Sigmoid colon (tissue), 7 donors: Measurements from ENCODE around the gene NEMP1. TPM values are rescaled to one million over a fixed set of nuclear protein-coding genes. Genes with fewer than 3 reads are reported as not detected.
A peak's percentile ranks its signal among the peaks of the same experiment; 100 is the strongest.

Experiments
- DNase-seq: peaks from one replicate; pipeline ENCODE4 v3.0.0-alpha.2; 2019
- H3K27ac ChIP-seq, 4 donors: fragments of 200-600 bp; sonication (generic); one replicate each; pipeline ENCODE4 v1.5.1; 2016 to 2019; ENCODE audit warnings: mild to moderate bottlenecking in 1 of 4
- H3K27me3 ChIP-seq, 3 donors: fragments of 200-600 bp; sonication (generic); one replicate each; pipeline ENCODE4 v1.5.1; 2019; ENCODE audit warnings: mild to moderate bottlenecking in 1 of 3
- H3K36me3 ChIP-seq, 4 donors: fragments of 200-600 bp; sonication (generic); one replicate each; pipeline ENCODE4 v1.5.1; 2016 to 2019
- H3K4me1 ChIP-seq, 4 donors: fragments of 200-600 bp; sonication (generic); one replicate each; pipeline ENCODE4 v1.5.1; 2017 to 2019
- H3K4me3 ChIP-seq, 4 donors: fragments of 200-600 bp; sonication (generic); one replicate each; pipeline ENCODE4 v1.5.1; 2017 to 2019; ENCODE audit warnings: mild to moderate bottlenecking in 2 of 4, moderate library complexity in 1 of 4
- H3K9me3 ChIP-seq, 4 donors: fragments of 200-600 bp in 3 of 4; sonication (generic) in 3 of 4; one replicate each; pipeline versions ENCODE4 v1.5.1 to v1.6.1; 2013 to 2019
- CTCF ChIP-seq, 4 experiments: fragments of 450-650 bp in 3 of 4; fragments of 200-600 bp in 1 of 4; IDR thresholded peaks; one replicate each; pipeline ENCODE4 v1.5.1; 2016 to 2019; ENCODE audit warnings: antibody characterized with exemption in 4 of 4, mild to moderate bottlenecking in 3 of 4, moderate library complexity in 2 of 4
- EP300 ChIP-seq, 4 donors: sonication (generic); formaldehyde crosslinking; IDR thresholded peaks; one replicate each; pipeline ENCODE4 v1.6.1; 2017; ENCODE audit warnings: antibody characterized with exemption in 4 of 4
- POLR2A ChIP-seq, 2 donors: fragments of 450-650 bp; IDR thresholded peaks; one replicate each; pipeline ENCODE4 v1.6.1; 2016; ENCODE audit warnings: antibody characterized with exemption in 2 of 2, mild to moderate bottlenecking in 2 of 2, moderate library complexity in 2 of 2
- POLR2AphosphoS5 ChIP-seq, 4 donors: sonication (generic); formaldehyde crosslinking; IDR thresholded peaks; one replicate each; pipeline ENCODE4 v1.6.1; 2017; ENCODE audit warnings: antibody characterized with exemption in 4 of 4
- WGBS, 2 donors: extraction: QIAGEN DNeasy Blood & Tissue Kit; methylation state at CpG; one replicate each; pipeline ENCODE4 v1.1.7; 2013; 5-methylcytosine and 5-hydroxymethylcytosine counted together
- intact Hi-C: fragments of 100-400 bp; cut with DNase I; formaldehyde crosslinking; loops from one replicate; pipeline ENCODE4 v1.15.1; 2023
- polyA plus RNA-seq, 3 donors: library from polyadenylated mRNA; stranded (reverse); fragments of 200-250 nt; gene quantifications; one replicate each; pipeline ENCODE4 v1.2.3, GENCODE V29; 2013
- total RNA-seq, 4 donors: library from RNA; depleted of rRNA; stranded (reverse); fragments of >200 nt; gene quantifications; one replicate each; pipeline ENCODE4 v1.1.0, GENCODE V29; 2016
- donor health status: healthy with polysubstance abuse.
- donor health status: Bipolar disorder and iron deficiency.
- donor health status: healthy.

The NEMP1 gene
- total and polyA plus RNA-seq, 7 donors = 0.60 to 13.6 (median 11.5) TPM

- no peaks in the 10 kb centered on the region for H3K4me1 ChIP-seq
- no peaks in the 10 kb centered on the region for H3K36me3 ChIP-seq
- no peaks in the 10 kb centered on the region for H3K27me3 ChIP-seq
- TF ChIP-seq POLR2AphosphoS5 (IDR thresholded peaks at IDR 0.05) (no peak), POLR2A (IDR thresholded peaks at IDR 0.05) (no peak), EP300 (IDR thresholded peaks at IDR 0.05) (no peak), CTCF (IDR thresholded peaks at IDR 0.05) (no peak)
- no peak overlapping the region for H3K4me3 ChIP-seq
- H3K9me3 ChIP-seq = no peaks in the 10 kb centered on the region
- no peak for DNase-seq
- 84 to 87% methylated on average over 9 of the region's 9 CpGs for WGBS, 2 donors
- intact Hi-C loops = no loop called here
- no peak overlapping the region for H3K27ac ChIP-seq
Observed at GRCh38 chr12:57039016-57039798, 39.4 kb downstream of the NEMP1 start.

GRCh38 chr12:57037264-57037663 lies 41.3 kb downstream of the NEMP1 start:
- Histone ChIP-seq H3K9me3 (no peaks in the 10 kb centered on the region), H3K4me1 (no peaks in the 10 kb centered on the region), H3K27me3 (no peaks in the 10 kb centered on the region), H3K36me3 (no peaks in the 10 kb centered on the region), H3K27ac (no peak overlapping the region), H3K4me3 (no peak overlapping the region)
- intact Hi-C loops = no loop called here
- TF ChIP-seq POLR2AphosphoS5 (IDR thresholded peaks at IDR 0.05) (no peak), EP300 (IDR thresholded peaks at IDR 0.05) (no peak), CTCF (IDR thresholded peaks at IDR 0.05) (no peak), POLR2A (IDR thresholded peaks at IDR 0.05) (no peak)
- peak; percentile 17 for DNase-seq
- WGBS, 2 donors = 80 to 88% methylated on average over 3 of the region's 3 CpGs

- no peak for TF ChIP-seq CTCF (IDR thresholded peaks at IDR 0.05)
- TF ChIP-seq POLR2AphosphoS5 (IDR thresholded peaks at IDR 0.05) = no peak
- no peak for TF ChIP-seq POLR2A (IDR thresholded peaks at IDR 0.05)
- no peak for TF ChIP-seq EP300 (IDR thresholded peaks at IDR 0.05)
- 87 to 95% methylated on average over 3 of the region's 3 CpGs for WGBS, 2 donors
- peak; percentile 9 for DNase-seq
Observed at GRCh38 chr12:57033431-57033830, 45.2 kb downstream of the NEMP1 start.

GRCh38 chr12:57031789-57032188 lies 46.8 kb downstream of the NEMP1 start:
- intact Hi-C loops = no loop called here
- DNase-seq = peak; percentile 45
- Histone ChIP-seq H3K27ac (no peak overlapping the region), H3K4me3 (no peak overlapping the region), H3K9me3 (no peaks in the 10 kb centered on the region), H3K36me3 (no peaks in the 10 kb centered on the region), H3K27me3 (no peaks in the 10 kb centered on the region), H3K4me1 (peaks cover 0 to 13% (median 10%) of the 10 kb centered on the region in 4 donors)
- no peak for TF ChIP-seq EP300 (IDR thresholded peaks at IDR 0.05)
- no peak for TF ChIP-seq POLR2A (IDR thresholded peaks at IDR 0.05)
- WGBS, 2 donors = 87 to 89% methylated on average over 7 of the region's 7 CpGs

More at GRCh38 chr12:57033431-57033830, 45.2 kb downstream of the NEMP1 start:
- Histone ChIP-seq H3K27ac (no peak overlapping the region), H3K27me3 (no peaks in the 10 kb centered on the region), H3K4me3 (no peak overlapping the region), H3K9me3 (no peaks in the 10 kb centered on the region), H3K4me1 (no peaks in the 10 kb centered on the region), H3K36me3 (no peaks in the 10 kb centered on the region)
- intact Hi-C loops = no loop called here

GRCh38 chr12:57031138-57031725 lies 47.4 kb downstream of the NEMP1 start:
- H3K9me3 ChIP-seq = no peaks in the 10 kb centered on the region
- H3K4me1 ChIP-seq = peaks cover 0 to 18% (median 14%) of the 10 kb centered on the region in 4 donors
- no peak for TF ChIP-seq CTCF (IDR thresholded peaks at IDR 0.05)
- no peak for TF ChIP-seq EP300 (IDR thresholded peaks at IDR 0.05)
- TF ChIP-seq POLR2AphosphoS5 (IDR thresholded peaks at IDR 0.05) = no peak
- TF ChIP-seq POLR2A (IDR thresholded peaks at IDR 0.05) = no peak
- peak; percentile 32 for DNase-seq
- H3K27ac ChIP-seq = no peak overlapping the region
- 5 to 22% methylated on average over 2 of the region's 2 CpGs for WGBS, 2 donors
- H3K27me3 ChIP-seq = no peaks in the 10 kb centered on the region
- no peaks in the 10 kb centered on the region for H3K36me3 ChIP-seq
- H3K4me3 ChIP-seq = no peak overlapping the region
- intact Hi-C loops = no loop called here
